Activated CD4-positive, alpha-beta T cell treated with anti-CD3 and anti-CD28 coated beads, Interleukin-2, Interleukin-4, amounts not matched to agents 100 ng/mL and 50 ng/mL, durations not matched to agents 16 hours and 8 hours (primary cell): ENCODE data around the gene KLHL35.

Experiments
- DNase-seq: peaks from one replicate; pipeline ENCODE4 v3.0.0-alpha.2; 2020; ENCODE audit warnings: low spot score

The KLHL35 gene, protein sequence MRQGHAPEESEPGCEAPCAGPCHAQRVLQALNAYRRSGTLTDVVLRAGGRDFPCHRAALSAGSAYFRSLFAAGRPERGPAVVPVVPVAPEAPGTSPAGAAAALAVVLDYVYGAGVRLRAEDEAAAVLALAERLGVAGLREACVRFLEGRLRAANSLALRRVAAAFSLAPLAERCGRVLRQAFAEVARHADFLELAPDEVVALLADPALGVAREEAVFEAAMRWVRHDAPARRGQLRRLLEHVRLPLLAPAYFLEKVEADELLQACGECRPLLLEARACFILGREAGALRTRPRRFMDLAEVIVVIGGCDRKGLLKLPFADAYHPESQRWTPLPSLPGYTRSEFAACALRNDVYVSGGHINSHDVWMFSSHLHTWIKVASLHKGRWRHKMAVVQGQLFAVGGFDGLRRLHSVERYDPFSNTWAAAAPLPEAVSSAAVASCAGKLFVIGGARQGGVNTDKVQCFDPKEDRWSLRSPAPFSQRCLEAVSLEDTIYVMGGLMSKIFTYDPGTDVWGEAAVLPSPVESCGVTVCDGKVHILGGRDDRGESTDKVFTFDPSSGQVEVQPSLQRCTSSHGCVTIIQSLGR

DNA sequence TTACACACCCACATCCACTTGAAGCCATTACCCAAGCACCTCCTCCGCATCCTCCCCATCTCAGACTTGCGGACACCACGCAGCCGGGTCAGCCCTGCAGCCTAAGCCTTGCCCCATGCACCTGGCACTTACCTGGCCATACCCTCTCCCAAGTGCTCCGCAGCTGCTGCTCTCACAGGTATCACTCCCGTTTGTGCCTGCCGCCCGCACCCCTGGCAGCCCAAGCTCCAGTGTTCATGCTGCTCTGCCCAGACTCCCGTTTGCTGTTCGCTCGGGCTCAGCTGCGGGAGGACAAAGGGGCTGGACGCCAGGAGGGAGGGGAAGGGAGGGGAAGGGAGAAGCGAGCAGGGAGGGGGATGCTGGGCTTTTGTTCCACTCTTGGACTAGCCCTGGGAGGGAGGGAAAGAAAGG, at the start of gene KLHL35:
Gene KLHL35 (minus strand): TSS at position 293 of the 411 bp plus-strand sequence. CDS start 2,574 bp downstream, outside the sequence.
- DNase-seq: no peak

DNA sequence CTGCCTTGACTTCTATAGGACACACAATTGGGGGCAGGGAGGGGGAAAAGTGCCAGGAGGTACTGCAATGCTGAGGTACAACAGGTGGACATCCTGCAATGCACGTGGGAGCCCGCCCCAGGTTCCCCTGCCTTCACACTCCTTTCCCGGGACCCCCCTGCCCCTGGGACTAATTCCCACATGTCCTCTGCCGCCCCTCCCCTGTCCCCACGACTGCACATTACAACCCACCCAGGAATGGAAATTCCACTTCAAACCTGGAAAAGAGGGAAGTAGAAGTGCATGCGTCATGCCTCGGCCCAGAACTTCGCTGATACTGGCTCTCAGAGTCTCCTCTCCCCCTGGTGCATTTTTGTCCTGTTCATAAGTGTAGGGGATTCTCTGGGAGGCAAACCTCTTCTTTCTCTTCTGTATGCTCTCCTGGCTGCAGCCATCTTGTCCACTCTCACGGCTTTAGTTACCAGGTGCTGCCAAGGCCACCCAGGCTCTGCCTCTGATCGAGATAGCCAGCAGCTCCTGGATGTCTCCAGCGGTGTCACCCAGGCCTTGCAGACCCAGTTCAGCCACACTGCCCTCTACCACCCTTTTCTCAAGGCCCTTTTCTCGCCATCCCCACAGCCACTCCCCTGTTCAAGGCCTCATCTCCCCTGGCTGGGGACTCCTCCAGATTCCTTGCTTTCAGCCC, 49.1 kb upstream of the KLHL35 start:
- DNase-seq: no peak

DNA sequence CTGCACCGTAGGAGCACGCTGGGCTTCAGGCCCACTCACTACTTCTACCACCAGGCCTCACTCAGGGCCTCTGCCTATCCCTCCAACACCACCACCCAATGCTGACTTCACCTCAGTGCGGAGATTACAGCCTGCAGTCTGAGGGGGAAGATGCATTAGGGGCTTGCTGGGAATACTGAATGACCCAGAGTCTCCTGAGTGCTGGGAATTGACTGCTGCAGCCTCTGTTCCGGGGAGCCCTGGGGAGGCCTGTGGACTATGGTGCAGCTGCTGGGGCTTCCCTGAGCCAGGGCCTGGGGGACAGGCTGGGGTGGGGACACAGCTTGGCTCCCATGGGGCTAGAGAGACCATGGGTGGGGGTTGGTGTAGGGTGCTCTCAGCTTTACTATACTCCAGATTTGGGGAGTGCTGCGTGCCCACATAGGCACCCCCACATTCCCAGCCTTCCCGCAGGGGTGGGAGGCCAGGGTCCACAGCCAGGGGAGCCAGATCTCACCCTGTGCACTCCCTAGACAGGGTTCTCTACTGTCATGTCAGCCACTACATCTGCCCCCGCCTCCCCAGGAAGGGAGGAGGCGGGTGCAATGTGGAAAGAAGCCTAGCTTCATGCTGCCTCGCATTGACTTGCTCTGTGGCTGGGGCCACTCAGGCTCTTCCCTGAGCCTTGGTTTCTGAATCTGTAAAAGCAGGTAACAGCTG, 48.4 kb upstream of the KLHL35 start:
- no peak for DNase-seq

DNA sequence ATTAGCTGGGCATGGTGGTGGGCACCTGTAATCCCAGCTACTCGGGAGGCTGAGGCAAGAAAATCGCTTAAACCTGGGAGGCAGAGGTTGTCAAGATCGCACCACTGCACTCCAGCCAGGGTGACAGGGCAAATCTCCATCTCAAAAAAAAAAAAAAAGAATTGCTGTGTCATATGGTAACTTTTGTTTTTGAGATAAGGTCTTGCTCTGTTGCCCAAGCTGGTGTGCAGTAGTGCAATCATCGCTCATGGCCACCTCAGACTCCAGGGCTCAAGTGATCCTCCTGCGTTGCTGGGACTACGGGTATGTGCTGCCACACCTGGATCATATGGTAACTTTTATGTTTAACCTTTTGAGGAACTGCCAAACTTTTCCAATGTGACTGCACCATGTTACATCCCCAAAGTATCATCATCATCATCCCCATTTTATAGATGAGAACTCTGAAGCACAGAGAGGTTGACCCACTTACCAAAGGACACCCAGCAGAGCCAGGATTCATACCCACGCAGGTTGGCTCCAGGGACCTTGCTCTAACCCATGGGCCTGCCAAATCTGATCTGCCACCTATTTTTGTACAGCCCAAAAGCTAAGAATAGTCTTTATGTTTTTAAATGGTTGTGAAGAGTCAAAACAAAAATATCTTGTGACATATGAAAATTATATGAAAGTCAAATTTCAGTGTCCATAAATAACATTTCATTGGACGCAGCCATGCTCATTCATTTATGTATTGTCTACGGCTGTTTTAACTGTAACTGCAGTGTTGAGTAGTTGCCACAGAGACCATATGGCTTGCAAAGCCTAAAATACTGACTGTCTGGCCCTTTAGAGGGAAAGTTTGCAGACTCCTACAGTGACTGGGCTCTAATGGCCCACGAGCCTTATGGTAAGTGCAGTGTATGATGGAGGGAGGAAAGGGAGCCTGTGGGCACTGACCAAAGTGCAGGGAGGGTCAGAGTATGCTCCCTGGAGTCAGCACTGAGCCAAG, 47.5 kb upstream of the KLHL35 start:
- no peak for DNase-seq

DNA sequence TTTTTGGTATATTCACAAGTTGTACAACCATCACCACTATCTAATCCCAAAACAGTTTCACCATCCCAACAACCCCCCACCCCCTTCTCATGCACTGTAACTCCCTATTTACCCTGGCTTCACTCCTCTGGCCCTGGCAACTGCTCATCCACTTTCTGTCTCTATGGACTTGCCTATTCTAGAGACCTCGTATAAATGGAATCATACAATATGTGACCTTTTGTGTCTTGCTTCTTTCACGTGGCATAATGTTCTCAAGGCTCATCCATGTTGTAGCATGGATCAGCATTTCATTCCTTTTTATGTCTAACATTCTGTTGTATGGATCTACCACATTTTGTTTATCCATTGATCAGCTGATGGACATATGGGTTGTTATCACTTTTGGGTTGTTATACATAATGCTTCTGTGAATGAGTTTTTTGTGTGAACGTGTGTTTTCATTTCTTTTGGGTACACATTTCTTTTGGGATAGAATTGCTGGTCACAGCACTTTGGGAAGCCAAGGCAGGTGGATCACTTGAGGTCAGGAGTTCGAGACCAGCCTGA, 46.7 kb upstream of the KLHL35 start:
- no peak for DNase-seq

- no peak for DNase-seq
Observed at GRCh38 chr11:75478783-75479596, 46.0 kb upstream of the KLHL35 start.

- no peak for DNase-seq
Observed at GRCh38 chr11:75477614-75477935, 44.6 kb upstream of the KLHL35 start.

- DNase-seq: no peak
Observed at GRCh38 chr11:75476739-75477613, 44.0 kb upstream of the KLHL35 start.

GRCh38 chr11:75475767-75476650, 43.0 kb upstream of the KLHL35 start:
- peak; percentile 58 for DNase-seq

GRCh38 chr11:75474878-75475766, 42.1 kb upstream of the KLHL35 start:
- peak; percentile 64 for DNase-seq

- DNase-seq: no peak
Observed at GRCh38 chr11:75474240-75474639, 41.2 kb upstream of the KLHL35 start.

- DNase-seq: no peak
Observed at GRCh38 chr11:75473684-75474083, 40.7 kb upstream of the KLHL35 start.

DNA sequence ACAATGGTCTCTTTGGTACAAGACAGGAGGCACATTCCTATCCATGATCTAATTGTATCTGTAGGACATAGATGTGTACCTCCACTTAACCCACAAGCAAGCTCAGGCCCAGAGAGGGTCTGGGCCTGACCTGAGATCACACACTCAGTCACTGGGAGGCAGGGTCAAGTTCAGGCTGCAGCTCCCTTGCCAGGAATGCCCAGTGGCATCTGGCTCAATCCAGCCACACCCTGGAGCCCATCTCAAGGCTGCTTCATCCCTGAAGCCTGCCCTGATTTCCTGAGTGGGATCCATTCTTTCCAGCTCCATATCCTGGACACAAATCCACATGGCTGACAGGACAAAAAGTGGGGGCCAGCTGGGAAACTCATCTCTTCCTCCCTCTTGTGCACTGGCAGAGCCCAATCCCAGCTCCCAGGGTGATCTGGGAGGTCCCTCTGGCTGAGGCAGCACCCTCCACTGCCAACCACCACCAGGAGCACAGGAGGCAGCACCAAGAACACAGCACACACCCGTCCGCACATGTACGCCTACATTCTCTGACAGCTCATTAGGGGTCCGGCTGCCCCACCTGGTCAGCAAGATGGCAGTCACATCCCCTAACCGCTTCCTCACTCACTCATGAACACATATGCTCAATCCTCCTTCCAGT, 39.2 kb upstream of the KLHL35 start:
- DNase-seq: no peak

- no peak for DNase-seq
Observed at GRCh38 chr11:75471176-75471973, 38.4 kb upstream of the KLHL35 start.

GRCh38 chr11:75470476-75471080, 37.6 kb upstream of the KLHL35 start:
- no peak for DNase-seq
